Measurements from ENCODE around the gene GLTP. TPM values are rescaled to one million over a fixed set of nuclear protein-coding genes. Genes with fewer than 3 reads are reported as not detected.

The GLTP gene
- total and polyA plus RNA-seq, 2 of the 13 experiments (the other 11 are each of a cell fraction or from before 2014, with no cell fraction given), result 10.7 to 12.9 TPM

DNA sequence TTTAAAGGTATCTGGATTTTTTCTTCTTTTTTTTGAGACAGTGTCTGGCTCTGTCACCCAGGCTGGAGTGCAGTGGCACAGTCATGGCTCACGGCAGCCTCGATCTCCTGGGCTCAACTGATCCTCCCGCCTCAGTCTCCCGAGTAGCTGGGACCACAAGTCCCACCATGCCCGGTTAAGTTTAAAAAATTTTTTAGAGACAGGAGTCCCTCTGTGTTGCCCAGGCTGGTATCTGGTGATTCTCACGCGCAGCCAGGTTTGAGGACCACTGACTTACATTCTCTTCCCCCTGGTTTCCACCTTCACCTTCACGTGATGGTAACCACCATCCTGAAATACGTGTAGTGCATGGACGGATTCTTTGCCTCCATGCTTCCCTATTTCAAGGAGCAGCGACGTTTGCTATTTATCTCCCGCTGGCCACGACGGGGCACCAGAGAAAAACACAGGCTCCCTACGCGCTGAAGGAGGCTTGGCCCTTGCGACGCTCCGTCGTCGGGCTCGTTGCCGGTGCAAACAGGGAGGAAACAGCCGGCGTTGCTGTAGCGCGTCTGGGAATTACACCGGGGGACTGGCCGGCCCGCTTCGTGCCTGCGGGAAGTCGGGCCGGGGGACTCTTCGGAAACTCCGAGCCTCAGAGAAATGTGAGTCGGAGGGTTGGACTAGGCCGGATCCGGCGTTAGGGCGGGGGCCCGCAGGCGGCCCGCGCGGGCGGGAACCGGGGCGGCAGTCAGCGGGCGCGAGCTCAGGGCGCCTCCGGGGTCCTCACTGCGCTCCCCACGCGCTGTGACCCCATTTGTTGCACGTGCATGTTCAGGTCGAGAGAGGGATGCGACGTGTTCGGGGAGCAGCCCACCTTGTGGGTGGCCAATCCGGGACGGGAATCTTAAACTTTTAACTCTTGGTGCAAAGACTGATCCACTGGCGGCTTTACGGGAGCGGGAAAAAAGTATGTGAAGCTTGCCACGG lies 19.7 kb upstream of the GLTP start, which contains the start of gene TCHP (continued):
- TF ChIP-seq, protein P1, sequence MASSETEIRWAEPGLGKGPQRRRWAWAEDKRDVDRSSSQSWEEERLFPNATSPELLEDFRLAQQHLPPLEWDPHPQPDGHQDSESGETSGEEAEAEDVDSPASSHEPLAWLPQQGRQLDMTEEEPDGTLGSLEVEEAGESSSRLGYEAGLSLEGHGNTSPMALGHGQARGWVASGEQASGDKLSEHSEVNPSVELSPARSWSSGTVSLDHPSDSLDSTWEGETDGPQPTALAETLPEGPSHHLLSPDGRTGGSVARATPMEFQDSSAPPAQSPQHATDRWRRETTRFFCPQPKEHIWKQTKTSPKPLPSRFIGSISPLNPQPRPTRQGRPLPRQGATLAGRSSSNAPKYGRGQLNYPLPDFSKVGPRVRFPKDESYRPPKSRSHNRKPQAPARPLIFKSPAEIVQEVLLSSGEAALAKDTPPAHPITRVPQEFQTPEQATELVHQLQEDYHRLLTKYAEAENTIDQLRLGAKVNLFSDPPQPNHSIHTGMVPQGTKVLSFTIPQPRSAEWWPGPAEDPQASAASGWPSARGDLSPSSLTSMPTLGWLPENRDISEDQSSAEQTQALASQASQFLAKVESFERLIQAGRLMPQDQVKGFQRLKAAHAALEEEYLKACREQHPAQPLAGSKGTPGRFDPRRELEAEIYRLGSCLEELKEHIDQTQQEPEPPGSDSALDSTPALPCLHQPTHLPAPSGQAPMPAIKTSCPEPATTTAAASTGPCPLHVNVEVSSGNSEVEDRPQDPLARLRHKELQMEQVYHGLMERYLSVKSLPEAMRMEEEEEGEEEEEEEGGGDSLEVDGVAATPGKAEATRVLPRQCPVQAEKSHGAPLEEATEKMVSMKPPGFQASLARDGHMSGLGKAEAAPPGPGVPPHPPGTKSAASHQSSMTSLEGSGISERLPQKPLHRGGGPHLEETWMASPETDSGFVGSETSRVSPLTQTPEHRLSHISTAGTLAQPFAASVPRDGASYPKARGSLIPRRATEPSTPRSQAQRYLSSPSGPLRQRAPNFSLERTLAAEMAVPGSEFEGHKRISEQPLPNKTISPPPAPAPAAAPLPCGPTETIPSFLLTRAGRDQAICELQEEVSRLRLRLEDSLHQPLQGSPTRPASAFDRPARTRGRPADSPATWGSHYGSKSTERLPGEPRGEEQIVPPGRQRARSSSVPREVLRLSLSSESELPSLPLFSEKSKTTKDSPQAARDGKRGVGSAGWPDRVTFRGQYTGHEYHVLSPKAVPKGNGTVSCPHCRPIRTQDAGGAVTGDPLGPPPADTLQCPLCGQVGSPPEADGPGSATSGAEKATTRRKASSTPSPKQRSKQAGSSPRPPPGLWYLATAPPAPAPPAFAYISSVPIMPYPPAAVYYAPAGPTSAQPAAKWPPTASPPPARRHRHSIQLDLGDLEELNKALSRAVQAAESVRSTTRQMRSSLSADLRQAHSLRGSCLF (CRISPR knock-in tag; IDR thresholded peaks at IDR 0.05; ENCODE audit: borderline replicate concordance), result 0 out of 2 replicates have a peak, but pooled peaks have one; percentile 30
- TF ChIP-seq ZNF772 (CRISPR knock-in tag; IDR thresholded peaks at IDR 0.05), result peak; percentile 55; the same call in 1 of the 2 replicates
- TF ChIP-seq GABPB1 (CRISPR knock-in tag; IDR thresholded peaks at IDR 0.05), result peak; percentile 80
- no peak for TF ChIP-seq ZFYVE20 (CRISPR knock-in tag; IDR thresholded peaks at IDR 0.05; ENCODE audit: borderline replicate concordance, low read depth)
- TF ChIP-seq FOXM1 (CRISPR knock-in tag; IDR thresholded peaks at IDR 0.05), result no peak
- TF ChIP-seq, protein P2, sequence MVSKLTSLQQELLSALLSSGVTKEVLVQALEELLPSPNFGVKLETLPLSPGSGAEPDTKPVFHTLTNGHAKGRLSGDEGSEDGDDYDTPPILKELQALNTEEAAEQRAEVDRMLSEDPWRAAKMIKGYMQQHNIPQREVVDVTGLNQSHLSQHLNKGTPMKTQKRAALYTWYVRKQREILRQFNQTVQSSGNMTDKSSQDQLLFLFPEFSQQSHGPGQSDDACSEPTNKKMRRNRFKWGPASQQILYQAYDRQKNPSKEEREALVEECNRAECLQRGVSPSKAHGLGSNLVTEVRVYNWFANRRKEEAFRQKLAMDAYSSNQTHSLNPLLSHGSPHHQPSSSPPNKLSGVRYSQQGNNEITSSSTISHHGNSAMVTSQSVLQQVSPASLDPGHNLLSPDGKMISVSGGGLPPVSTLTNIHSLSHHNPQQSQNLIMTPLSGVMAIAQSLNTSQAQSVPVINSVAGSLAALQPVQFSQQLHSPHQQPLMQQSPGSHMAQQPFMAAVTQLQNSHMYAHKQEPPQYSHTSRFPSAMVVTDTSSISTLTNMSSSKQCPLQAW (CRISPR knock-in tag; IDR thresholded peaks at IDR 0.05), result peak; percentile 74
- TF ChIP-seq HOXA7 (CRISPR knock-in tag; IDR thresholded peaks at IDR 0.05), result no peak
- peak; percentile 74 for TF ChIP-seq TEAD3 (CRISPR knock-in tag; optimal IDR thresholded peaks at IDR 0.05; ENCODE audit: borderline replicate concordance)
- TF ChIP-seq PHF21A (CRISPR knock-in tag; IDR thresholded peaks at IDR 0.05), result peak; percentile 74
- peak; percentile 32; the same call in 1 of the 2 replicates for TF ChIP-seq ZBTB7B (CRISPR knock-in tag; IDR thresholded peaks at IDR 0.05)
- peak; percentile 88 for TF ChIP-seq THAP11 (CRISPR knock-in tag; IDR thresholded peaks at IDR 0.05)
- no peak for TF ChIP-seq MYNN (CRISPR knock-in tag; IDR thresholded peaks at IDR 0.05; ENCODE audit: low read depth)
- no peak for TF ChIP-seq ZFP41 (CRISPR knock-in tag; IDR thresholded peaks at IDR 0.05; ENCODE audit: borderline replicate concordance)
- TF ChIP-seq GABPA (IDR thresholded peaks at IDR 0.05; ENCODE audit: low read depth, low read length), result no peak
- TF ChIP-seq GABPA (CRISPR knock-in tag; IDR thresholded peaks at IDR 0.05; ENCODE audit: low read depth), result peak; percentile 49; the same call in 1 of the 2 replicates
- no peak for TF ChIP-seq NFE2L1 (CRISPR knock-in tag; IDR thresholded peaks at IDR 0.05; ENCODE audit: borderline replicate concordance)
- TF ChIP-seq KAT2B (IDR thresholded peaks at IDR 0.05; ENCODE audit: borderline replicate concordance, low read depth, low read length), result no peak
- 0 out of 2 replicates have a peak, but pooled peaks have one; percentile 67 for TF ChIP-seq CAMTA2 (CRISPR knock-in tag; IDR thresholded peaks at IDR 0.05; ENCODE audit: borderline replicate concordance)
- TF ChIP-seq MTA3 (CRISPR knock-in tag; IDR thresholded peaks at IDR 0.05), result no peak
- TF ChIP-seq, protein P3, sequence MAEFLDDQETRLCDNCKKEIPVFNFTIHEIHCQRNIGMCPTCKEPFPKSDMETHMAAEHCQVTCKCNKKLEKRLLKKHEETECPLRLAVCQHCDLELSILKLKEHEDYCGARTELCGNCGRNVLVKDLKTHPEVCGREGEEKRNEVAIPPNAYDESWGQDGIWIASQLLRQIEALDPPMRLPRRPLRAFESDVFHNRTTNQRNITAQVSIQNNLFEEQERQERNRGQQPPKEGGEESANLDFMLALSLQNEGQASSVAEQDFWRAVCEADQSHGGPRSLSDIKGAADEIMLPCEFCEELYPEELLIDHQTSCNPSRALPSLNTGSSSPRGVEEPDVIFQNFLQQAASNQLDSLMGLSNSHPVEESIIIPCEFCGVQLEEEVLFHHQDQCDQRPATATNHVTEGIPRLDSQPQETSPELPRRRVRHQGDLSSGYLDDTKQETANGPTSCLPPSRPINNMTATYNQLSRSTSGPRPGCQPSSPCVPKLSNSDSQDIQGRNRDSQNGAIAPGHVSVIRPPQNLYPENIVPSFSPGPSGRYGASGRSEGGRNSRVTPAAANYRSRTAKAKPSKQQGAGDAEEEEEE (CRISPR knock-in tag; IDR thresholded peaks at IDR 0.05; ENCODE audit: borderline replicate concordance), result no peak
- no peak for TF ChIP-seq CHD2 (IDR thresholded peaks at IDR 0.05; ENCODE audit: low read depth, low read length)
